Measurements from ENCODE around the gene ZBTB9. TPM values are rescaled to one million over a fixed set of nuclear protein-coding genes. Genes with fewer than 3 reads are reported as not detected.

Gene ZBTB9
- polyA plus RNA-seq, 1 of the 3 experiments (the other 2 are of a cell fraction): 5.7 TPM

DNA sequence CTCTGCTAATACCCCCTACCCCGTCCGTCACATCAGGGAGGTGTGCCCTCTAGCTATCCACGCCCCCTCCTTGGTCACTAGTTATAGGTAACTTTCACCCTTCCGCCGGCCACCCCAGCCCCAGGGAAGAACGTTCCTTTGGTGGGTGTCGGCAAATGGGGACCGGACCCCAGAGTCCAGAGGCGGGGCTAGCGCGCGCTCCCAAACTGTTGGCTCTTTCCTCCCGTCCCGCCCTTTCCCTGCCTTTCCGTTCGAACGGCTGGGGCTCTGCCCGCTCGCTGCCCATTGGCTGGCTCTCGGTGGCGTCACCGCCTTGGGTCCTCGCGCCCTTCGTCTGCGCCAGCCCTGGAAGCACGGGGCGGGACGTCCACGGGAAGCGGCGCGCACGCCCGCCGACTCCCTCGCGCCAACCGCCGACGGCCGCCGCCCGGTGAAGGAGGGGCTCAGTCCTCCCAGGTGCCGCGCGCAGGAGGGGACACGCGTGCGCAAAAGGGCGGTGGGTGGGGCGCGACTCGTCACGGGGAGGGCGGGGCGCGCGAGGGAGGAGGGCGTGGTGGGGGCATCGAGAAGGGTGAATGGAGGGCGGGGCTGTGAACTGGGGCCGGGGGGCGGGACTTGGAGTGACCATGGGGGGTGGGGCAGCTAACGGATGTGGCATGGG is 44.2 kb upstream of the ZBTB9 start (continued):
- no peak for TF ChIP-seq TEAD4 (IDR thresholded peaks at IDR 0.05; ENCODE audit: borderline replicate concordance, insufficient read depth)
- TF ChIP-seq NRF1 (IDR thresholded peaks at IDR 0.05; ENCODE audit: low read depth, low read length): peak; percentile 71
- TF ChIP-seq SIN3A (IDR thresholded peaks at IDR 0.05; ENCODE audit: borderline replicate concordance, low read depth, low read length): peak; percentile 65; the same call in 1 of the 2 replicates
- TF ChIP-seq GABPA (IDR thresholded peaks at IDR 0.05; ENCODE audit: low read depth): peak; percentile 64
- TF ChIP-seq, protein P1, sequence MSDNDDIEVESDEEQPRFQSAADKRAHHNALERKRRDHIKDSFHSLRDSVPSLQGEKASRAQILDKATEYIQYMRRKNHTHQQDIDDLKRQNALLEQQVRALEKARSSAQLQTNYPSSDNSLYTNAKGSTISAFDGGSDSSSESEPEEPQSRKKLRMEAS (IDR thresholded peaks at IDR 0.05; ENCODE audit: low read depth): peak; percentile 91
- TF ChIP-seq RCOR1 (IDR thresholded peaks at IDR 0.05; ENCODE audit: low read length): no peak

DNA sequence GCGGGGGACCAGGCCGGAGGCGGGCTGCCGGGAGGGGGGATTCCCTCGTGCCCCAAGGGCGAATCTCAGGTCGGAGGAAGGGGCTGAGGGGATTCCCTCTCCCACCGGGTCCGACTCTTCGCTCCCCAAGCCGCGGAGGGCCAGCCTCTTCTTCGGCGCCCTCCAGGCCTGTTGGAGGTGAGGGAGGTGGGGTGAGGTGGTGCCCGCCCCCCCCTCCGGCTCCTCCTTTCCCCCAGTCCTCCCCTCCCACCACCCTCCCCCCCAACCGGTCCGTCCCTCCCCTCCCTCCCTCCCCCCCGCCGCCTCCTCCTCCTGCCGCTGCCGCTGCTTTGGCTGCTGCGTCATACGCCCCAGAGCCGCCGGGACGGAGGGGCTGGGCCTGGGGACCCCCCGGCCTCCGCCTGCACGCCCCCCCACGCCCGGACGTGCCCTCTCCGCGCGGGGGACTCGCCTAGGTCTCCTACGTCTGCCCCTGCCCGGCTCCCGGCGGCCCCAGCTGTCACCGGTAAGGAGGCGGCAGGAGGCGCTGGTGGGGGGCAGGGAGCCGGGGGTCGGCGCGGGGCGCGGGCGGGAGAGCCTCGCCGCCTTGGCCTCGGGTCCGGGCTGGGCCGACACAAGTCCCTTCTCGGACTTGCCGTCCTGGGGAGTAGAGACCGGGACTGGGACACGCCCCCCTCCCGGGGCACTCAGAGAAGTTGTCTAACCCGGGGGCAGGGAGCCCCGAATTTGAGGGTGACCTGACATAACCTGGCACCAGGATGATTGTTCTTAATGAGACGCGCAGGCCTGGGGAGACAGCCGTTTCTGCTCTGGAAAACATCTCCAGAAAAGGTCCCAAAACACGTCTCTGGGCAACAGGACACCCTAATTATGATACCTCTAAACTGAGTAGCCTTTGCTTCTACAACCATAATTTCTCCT is 43.4 kb upstream of the ZBTB9 start, which contains the start of gene PHF1:
PHF1 (plus strand) TSS at position 304 of the 921 bp plus-strand sequence. CDS start 1,250 bp downstream, outside the sequence.
- TF ChIP-seq POLR2AphosphoS5 (IDR thresholded peaks at IDR 0.05; ENCODE audit: low read depth, low read length): peak; percentile 6; the same call in 1 of the 2 replicates
- TF ChIP-seq, protein P2, sequence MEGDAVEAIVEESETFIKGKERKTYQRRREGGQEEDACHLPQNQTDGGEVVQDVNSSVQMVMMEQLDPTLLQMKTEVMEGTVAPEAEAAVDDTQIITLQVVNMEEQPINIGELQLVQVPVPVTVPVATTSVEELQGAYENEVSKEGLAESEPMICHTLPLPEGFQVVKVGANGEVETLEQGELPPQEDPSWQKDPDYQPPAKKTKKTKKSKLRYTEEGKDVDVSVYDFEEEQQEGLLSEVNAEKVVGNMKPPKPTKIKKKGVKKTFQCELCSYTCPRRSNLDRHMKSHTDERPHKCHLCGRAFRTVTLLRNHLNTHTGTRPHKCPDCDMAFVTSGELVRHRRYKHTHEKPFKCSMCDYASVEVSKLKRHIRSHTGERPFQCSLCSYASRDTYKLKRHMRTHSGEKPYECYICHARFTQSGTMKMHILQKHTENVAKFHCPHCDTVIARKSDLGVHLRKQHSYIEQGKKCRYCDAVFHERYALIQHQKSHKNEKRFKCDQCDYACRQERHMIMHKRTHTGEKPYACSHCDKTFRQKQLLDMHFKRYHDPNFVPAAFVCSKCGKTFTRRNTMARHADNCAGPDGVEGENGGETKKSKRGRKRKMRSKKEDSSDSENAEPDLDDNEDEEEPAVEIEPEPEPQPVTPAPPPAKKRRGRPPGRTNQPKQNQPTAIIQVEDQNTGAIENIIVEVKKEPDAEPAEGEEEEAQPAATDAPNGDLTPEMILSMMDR (IDR thresholded peaks at IDR 0.05): 0 out of 2 replicates have a peak, but pooled peaks have one; percentile 19
- TF ChIP-seq MXI1 (IDR thresholded peaks at IDR 0.05; ENCODE audit: low read depth, low read length): 0 out of 2 replicates have a peak, but pooled peaks have one; percentile 3
- TF ChIP-seq, protein P3, sequence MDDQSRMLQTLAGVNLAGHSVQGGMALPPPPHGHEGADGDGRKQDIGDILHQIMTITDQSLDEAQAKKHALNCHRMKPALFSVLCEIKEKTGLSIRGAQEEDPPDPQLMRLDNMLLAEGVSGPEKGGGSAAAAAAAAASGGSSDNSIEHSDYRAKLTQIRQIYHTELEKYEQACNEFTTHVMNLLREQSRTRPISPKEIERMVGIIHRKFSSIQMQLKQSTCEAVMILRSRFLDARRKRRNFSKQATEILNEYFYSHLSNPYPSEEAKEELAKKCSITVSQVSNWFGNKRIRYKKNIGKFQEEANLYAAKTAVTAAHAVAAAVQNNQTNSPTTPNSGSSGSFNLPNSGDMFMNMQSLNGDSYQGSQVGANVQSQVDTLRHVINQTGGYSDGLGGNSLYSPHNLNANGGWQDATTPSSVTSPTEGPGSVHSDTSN (IDR thresholded peaks at IDR 0.05): no peak
- no peak for TF ChIP-seq FOSL2 (IDR thresholded peaks at IDR 0.05; ENCODE audit: borderline replicate concordance, low read depth)
- no peak for TF ChIP-seq RXRA (IDR thresholded peaks at IDR 0.05; ENCODE audit: borderline replicate concordance, low read depth)
- TF ChIP-seq RAD21 (IDR thresholded peaks at IDR 0.05; ENCODE audit: low read length): no peak
- TF ChIP-seq SIN3A (IDR thresholded peaks at IDR 0.05; ENCODE audit: borderline replicate concordance, low read depth, low read length): 0 out of 2 replicates have a peak, but pooled peaks have one; percentile 20
- TF ChIP-seq, protein P1 (IDR thresholded peaks at IDR 0.05; ENCODE audit: low read depth): no peak
- no peaks in the 10 kb centered on the region for H3K27me3 ChIP-seq (ENCODE audit: insufficient read depth)
- peaks cover 47% of the 10 kb centered on the region for H3K79me2 ChIP-seq (ENCODE audit: insufficient read depth)
- H3K27ac ChIP-seq (ENCODE audit: low read depth in 2 of 2, low read length in 1 of 2): peak within 1 kb of the TSS; percentile 83 to 95
- peaks cover 3 to 25% of the 10 kb centered on the region in 2 experiments for H3K4me1 ChIP-seq (ENCODE audit: control insufficient read depth in 1 of 2, insufficient read depth in 2 of 2, low read depth in 1 of 2, low read length in 1 of 2)
- peaks cover 47% of the 10 kb centered on the region for H3F3A ChIP-seq (replicated peaks; ENCODE audit: insufficient read depth)
- peak within 1 kb of the TSS; percentile 87 for H3K4me2 ChIP-seq
- H2AFZ ChIP-seq (ENCODE audit: low read depth): peak within 1 kb of the TSS; percentile 85; the same call in 1 of the 2 replicates
- H3K4me3 ChIP-seq (ENCODE audit: low read depth in 2 of 2, low read length in 1 of 2): peak within 1 kb of the TSS; percentile 76
- H3K9me3 ChIP-seq: no peaks in the 10 kb centered on the region
- ChIA-PET POLR2A (interaction anchor here (0.7 to 0.8 kb wide), 2 partner anchors 93 to 98 kb away, joined by 3 read pairs; partner anchors contain the start of gene ZBTB22), CTCF (interaction anchor here (0.9 to 3.1 kb wide), 5 partner anchors 14 to 134 kb away, joined by 3 to 10 read pairs (median 3); partner anchors contain the start of gene B3GALT4)
- H4K20me1 ChIP-seq (ENCODE audit: insufficient read depth): 0 out of 2 replicates have a peak, but pooled peaks cover 5% of the 10 kb centered on the region
- no peaks in the 10 kb centered on the region for H3K9me2 ChIP-seq
- peak within 1 kb of the TSS; percentile 90 for H3K9ac ChIP-seq
- WGBS (ENCODE audit: low lambda C conversion rate): 3% methylated on average over 28 of the region's 67 CpGs
- peaks cover 18 to 45% of the 10 kb centered on the region in 2 experiments for H3K36me3 ChIP-seq (replicated peaks in 1 of 2; ENCODE audit: control insufficient read depth in 1 of 2, insufficient read depth in 2 of 2, low read length in 1 of 2)
- peak; percentile 94 for DNase-seq
